IPS-15b (cell line): ENCODE measurements around the gene ZC3H7A.

Experiments used
- H3K27me3 ChIP-seq: one replicate; pipeline ENCODE4 v1.6.1; 2013; ENCODE audit warnings: low read length; ENCODE audit not compliant: control insufficient read depth, insufficient read depth
- H3K36me3 ChIP-seq: one replicate; pipeline ENCODE4 v1.6.1; 2013; ENCODE audit warnings: low read length; ENCODE audit not compliant: control insufficient read depth, insufficient read depth
- H3K4me1 ChIP-seq: one replicate; pipeline ENCODE4 v1.6.1; 2013; ENCODE audit warnings: mild to moderate bottlenecking, low read length; ENCODE audit not compliant: control insufficient read depth, insufficient read depth
- H3K4me3 ChIP-seq: one replicate; pipeline ENCODE4 v1.5.1; 2013; ENCODE audit warnings: low read depth, low read length
- H3K9ac ChIP-seq: one replicate; pipeline ENCODE4 v1.6.1; 2013; ENCODE audit warnings: low read depth, mild to moderate bottlenecking, low read length
- H3K9me3 ChIP-seq: one replicate; pipeline ENCODE4 v1.6.1; 2013; ENCODE audit warnings: mild to moderate bottlenecking, low read length; ENCODE audit not compliant: control insufficient read depth, insufficient read depth

Gene ZC3H7A

DNA sequence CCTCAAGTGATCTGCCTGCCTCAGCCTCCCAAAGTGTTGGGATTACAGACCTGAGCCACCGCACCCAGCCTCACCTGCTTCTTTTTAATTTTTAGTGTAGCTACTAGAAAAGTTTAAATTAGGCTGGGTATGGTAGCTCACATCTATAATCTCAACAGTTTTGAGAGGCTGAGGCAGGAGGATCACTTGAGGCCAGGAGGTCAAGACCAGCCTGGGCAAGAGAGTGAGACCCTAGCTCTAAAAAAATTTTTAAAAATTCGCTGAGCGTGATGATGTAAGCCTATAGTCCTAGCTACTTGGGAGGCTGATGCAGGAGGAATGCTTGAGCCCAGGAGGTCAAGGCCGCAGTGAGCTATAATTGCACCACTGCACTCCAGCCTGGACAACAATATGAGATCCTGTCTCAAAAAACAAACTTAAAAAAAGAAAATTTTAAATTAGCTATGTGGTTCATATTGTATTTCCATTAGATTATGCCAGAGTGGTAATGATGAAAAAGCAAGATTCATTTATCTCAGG is 89.3 kb downstream of the ZC3H7A start:
- H3K36me3 ChIP-seq: no peaks in the 10 kb centered on the region
- H3K27me3 ChIP-seq: no peaks in the 10 kb centered on the region
- H3K9ac ChIP-seq: no peak overlapping the region
- H3K9me3 ChIP-seq: no peaks in the 10 kb centered on the region
- no peak overlapping the region for H3K4me3 ChIP-seq
- H3K4me1 ChIP-seq: no peaks in the 10 kb centered on the region

DNA sequence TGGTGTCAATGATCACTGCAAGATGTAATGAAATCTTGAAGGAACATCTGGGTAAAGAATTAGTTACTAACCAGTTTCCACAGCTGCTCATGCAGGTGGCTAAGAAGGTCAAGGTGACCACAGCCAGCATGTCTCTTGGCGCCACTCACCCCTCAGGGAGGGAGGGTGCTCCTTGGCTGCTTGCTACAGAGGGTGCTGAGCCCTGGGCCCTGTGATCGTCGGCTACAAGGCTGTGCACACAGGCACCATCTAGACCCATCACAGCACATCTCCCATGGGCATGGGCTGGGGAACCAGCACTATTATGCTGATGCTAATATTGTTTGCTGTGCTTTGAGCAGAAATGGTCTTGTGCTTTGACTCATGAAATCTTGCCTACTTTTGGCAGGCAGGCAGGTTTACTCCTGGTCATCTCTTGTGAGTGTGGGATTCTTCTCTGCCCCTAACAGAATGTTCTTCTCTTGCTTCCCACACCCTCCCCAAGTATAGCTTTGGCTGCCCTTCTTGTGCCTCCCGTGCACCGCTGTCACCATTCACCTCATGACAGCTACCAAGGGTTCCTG is 90.8 kb downstream of the ZC3H7A start:
- Histone ChIP-seq H3K27me3 (no peaks in the 10 kb centered on the region), H3K4me1 (no peaks in the 10 kb centered on the region), H3K36me3 (no peaks in the 10 kb centered on the region), H3K4me3 (no peak overlapping the region), H3K9ac (no peak overlapping the region), H3K9me3 (no peaks in the 10 kb centered on the region)

DNA sequence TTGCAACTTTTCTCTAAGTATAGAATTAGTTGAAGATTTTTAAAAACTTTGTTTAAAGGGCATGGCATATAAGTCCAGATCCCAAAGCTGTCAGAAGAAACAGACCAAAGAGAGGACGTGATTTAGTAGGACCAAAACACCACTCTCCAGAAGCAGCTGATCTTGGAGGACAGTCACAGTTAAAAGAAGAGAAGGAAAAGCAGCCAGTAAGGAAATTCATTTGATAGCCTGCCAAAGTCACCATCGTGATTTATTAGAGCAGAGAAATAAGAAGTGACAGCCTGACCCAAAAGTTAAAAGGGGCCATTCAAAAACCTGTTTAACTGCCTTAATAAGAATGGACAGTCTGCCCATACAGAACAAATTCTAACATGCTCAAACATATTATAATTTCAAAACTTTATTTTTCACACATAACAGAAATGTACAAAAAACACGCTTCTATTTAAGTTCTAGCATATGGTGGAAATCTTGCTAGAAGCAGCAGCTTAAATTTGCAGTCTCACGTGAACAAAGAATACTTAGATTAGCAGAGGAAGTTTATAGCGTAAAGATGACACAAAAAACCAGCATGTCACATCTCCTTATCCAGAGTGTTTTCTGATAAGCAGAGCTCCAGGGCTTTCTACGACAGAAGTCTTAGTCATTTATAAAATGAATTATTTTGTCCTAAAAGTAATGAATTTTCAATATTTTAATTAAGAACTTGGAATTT is 91.6 kb downstream of the ZC3H7A start:
- Histone ChIP-seq H3K36me3 (no peaks in the 10 kb centered on the region), H3K9ac (no peak overlapping the region), H3K27me3 (no peaks in the 10 kb centered on the region), H3K9me3 (no peaks in the 10 kb centered on the region), H3K4me1 (no peaks in the 10 kb centered on the region), H3K4me3 (no peak overlapping the region)
